Lung microvascular endothelial cell (primary cell): Measurements from ENCODE around the gene ACTA2. TPM values are rescaled to one million over a fixed set of nuclear protein-coding genes. Genes with fewer than 3 reads are reported as not detected.
A peak's percentile ranks its signal among the peaks of the same experiment; 100 is the strongest.
"Not testable (repeated sequence)": the region's sequence is repeated elsewhere in the genome, so short reads cannot be mapped to it uniquely, and the experiment has no call there.

Experiments used
- DNase-seq, 2 donors: peaks; one replicate each; pipeline versions ENCODE4 v3.0.0 to v3.0.0-alpha.2; 2010; ENCODE audit warnings: low read depth in 2 of 2
- total RNA-seq: library from RNA; depleted of rRNA; stranded (reverse); fragments of >200 nt; gene quantifications from 2 replicates; pipeline ENCODE4 v1.2.1, GENCODE V29; 2014

Gene ACTA2
- total RNA-seq, 1 donor from 2014 or later, result 3.2 TPM

- peak in 1 of 2 donors; percentile 16 for DNase-seq
These were observed 2.4 kb downstream of the ACTA2 start for GRCh38 chr10:88949912-88950837.

DNA sequence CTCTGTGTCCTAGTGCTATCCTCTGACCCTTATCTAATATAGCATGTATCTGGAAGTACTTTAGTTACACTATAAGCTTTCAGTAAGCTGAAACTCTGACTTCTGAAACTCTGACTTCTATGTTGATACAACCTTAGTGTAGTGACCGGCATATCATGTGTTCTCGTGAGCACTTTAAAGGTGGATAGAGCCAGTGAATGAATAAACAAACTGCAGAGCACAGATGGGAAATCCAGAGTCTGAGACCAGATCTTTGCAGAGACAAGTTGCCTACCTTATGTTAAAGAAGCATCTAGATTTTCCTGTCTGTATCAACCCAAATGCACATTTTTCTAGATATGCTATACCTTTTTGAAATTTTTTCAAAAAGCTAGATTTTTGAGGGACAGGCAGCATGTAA, 3.5 kb downstream of the ACTA2 start:
- no peak for DNase-seq

DNA sequence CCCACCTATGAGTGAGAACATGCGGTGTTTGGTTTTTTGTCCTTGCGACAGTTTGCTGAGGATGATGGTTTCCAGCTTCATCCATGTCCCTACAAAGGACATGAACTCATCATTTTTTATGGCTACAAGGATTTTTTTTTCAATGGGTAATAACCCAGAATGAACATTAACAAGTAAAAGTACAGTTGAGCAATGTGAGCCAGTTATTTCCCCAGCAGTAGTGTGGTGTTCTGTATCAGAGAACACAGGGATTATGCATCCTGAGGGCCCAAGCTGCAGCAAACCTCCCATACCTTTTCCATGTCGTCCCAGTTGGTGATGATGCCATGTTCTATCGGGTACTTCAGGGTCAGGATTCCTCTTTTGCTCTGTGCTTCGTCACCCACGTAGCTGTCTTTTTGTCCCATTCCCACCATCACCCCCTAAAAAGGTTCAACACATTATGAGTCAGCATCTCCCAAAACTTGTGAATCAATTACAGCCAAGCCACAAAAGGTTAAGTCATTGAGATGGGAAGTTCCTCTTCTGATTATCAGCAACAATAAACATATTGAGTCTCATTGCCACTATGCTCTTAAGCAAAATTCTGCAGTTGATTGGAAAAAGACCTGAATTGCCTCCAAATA, 5.5 kb downstream of the ACTA2 start:
- DNase-seq, result no peak

- no peak for DNase-seq
These were observed 6.4 kb downstream of the ACTA2 start for GRCh38 chr10:88946200-88946599.

- DNase-seq, result no peak
These were observed 7.8 kb downstream of the ACTA2 start for GRCh38 chr10:88944813-88945212.

DNA sequence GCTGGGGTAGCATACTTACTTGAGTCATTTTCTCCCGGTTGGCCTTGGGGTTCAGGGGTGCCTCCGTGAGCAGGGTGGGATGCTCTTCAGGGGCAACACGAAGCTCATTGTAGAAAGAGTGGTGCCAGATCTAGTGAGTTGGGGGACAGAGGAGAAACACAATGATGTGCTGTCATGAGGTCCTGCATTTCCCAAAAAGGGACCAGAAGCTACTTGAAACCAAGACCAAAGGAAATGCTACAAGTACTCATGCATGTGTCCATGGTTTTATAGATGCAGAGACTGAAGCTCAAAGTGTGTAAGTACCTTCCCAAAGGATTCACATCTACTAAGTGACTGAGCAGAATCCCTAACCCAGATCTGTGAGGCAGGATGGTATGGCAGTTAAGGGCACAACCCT, 8.8 kb downstream of the ACTA2 start:
- DNase-seq, result no peak

DNA sequence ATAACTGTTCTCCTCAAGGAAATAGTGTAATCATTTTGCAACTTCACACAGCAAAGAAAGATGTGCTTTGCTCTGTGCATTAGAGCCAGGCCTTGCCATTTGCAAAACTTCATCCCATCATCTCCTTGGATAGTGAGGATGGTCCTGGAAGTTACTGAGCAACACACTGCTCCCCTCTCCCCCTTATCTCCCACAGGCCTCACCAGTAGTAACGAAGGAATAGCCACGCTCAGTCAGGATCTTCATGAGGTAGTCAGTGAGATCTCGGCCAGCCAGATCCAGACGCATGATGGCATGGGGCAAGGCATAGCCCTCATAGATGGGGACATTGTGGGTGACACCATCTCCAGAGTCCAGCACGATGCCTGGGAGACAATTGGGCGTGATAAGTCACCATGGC, 11.5 kb downstream of the ACTA2 start:
- DNase-seq, result no peak

GRCh38 chr10:88938938-88939337, 13.6 kb downstream of the ACTA2 start:
- no peak for DNase-seq

DNA sequence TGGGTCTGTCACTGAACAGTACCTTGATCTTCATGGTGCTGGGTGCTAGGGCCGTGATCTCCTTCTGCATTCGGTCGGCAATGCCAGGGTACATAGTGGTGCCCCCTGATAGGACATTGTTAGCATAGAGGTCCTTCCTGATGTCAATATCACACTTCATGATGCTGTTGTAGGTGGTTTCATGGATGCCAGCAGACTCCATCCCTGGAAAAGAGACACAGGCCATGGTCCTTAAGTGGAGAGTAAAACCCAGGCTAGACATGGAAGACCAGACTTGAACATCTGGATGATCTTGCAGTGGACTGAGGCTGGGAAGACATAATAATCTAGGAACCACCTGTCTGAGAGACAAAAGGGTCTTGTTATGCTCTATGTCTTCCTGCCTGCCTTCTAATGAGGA, 14.5 kb downstream of the ACTA2 start:
- DNase-seq, result no peak

DNA sequence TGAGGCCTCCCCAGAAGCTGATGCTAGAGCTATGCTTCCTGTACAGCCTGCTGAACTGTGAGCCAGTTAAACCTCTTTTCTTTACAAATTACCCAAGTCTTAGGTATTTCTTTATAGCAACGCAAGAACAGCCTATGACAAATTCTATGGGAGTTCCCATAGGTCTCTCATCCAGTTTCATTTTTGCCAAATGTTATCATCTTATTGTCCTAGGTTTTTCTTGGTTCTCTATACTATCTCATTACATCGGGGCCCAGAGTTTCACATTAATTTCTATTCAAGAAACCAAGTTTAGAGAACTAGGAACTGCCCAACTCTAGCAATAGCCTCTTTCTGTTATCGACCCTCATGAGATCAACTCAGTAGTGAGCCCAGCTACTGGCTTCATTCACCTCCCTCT, 15.9 kb downstream of the ACTA2 start:
- DNase-seq, result no peak

DNA sequence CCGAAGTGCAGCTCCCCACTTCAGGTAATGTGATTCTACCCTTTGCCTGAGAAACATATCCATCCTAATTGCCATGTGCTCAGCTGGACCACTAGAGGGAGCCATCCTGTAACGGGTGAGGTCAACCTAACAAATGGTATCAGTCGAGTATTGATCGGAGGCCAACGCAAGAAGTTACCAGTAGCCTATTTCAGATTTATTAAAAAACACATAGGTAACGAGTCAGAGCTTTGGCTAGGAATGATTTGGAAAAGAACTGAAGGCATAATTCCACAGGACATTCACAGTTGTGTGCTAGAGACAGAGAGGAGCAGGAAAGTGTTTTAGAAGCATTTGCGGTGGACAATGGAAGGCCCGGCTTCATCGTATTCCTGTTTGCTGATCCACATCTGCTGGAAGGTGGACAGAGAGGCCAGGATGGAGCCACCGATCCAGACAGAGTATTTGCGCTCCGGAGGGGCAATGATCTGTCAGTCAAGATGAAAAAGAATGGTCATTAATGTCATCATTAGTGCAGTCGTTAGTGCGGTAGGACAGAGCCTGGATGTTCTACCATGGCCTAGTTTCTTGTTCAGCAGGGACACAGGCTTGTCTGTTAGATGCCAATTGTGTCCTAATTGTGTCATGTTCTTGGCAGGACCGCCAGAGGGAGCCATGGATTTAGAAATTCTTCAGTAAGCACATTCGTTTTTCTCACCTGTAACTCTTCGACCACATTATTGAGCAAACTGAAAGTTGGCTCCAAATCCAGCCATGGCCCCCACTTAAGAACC, 17.5 kb downstream of the ACTA2 start:
- peak; percentile 86 to 93 for DNase-seq

DNA sequence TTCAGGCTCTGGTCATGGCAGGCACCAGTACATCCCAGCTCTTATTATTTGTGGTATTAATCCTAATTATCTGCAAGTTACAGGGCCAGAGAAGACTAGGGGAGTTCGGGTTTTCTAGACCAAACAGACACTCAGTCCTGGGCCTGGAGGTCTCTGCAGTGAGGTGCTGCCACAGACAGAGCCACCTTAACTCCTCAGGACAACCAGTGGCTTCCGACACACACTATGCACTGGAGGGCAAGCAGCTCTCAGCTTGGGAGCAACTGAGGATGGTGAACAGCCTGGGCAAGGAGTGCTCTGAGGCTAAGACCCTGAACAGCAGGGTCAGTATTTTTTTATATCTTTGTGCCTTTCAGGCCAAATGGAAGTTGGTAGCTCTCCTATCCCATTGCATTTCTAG, 19.0 kb downstream of the ACTA2 start:
- DNase-seq, result no peak

DNA sequence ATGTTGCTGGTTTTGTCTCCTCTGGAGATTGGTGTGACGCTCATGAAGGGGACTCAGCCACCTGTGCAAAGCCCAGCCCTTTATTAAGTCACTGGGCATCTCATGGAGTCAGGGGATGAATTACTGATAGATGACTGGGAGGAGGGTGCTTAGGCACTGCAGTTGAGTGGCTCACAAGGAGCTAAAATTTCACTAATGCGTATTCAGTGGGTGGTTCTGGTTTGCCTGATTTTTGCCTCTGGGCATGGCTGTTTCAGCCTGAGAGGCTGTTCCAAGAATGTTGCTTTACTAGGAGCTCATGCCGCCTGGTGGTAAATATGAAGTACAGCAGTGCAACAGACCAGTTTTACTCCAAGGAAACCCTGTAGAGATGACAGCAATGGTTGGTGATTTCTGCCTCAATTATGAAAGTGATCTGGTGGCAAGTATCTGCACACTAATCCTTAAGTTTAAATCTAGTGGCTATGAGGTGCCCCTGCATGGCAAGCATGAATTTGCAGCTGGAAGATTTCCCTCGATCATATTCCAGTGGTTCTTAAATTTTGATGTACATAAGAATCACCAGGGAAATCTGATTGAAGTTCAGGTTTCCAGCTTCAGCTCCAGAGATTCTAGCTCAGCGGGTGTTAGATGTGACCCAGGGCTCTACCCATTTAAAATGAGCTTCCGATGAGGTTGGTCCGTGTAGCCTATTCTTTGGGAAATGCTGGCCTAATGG, 19.9 kb downstream of the ACTA2 start:
- DNase-seq, result peak; percentile 74 to 76

GRCh38 chr10:88932029-88932428, 20.5 kb downstream of the ACTA2 start:
- not testable (repeated sequence) for DNase-seq

DNA sequence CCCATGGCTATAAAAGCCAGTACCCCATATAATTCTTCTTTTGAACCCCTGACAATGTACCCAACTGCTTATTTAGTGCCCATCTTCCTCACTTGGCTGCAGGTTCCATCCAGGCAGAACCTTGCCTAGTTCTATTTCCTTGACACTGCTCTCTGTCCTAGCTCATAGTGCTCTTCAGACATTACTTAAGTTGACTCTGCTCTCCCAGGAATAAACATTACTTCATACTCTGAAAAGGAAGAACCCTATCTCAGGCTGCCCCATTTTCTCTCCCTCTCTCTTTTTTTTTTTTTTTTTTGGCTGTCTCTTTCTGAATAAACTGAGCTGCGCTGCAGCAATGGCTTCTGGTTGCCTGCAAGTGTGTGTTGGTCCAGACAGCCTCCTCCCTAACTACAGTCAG, 21.0 kb downstream of the ACTA2 start:
- no peak for DNase-seq

- no peak for DNase-seq
These were observed 24.3 kb downstream of the ACTA2 start for GRCh38 chr10:88928254-88928653.

- DNase-seq, result no peak
These were observed 25.2 kb downstream of the ACTA2 start for GRCh38 chr10:88927416-88927690.

DNA sequence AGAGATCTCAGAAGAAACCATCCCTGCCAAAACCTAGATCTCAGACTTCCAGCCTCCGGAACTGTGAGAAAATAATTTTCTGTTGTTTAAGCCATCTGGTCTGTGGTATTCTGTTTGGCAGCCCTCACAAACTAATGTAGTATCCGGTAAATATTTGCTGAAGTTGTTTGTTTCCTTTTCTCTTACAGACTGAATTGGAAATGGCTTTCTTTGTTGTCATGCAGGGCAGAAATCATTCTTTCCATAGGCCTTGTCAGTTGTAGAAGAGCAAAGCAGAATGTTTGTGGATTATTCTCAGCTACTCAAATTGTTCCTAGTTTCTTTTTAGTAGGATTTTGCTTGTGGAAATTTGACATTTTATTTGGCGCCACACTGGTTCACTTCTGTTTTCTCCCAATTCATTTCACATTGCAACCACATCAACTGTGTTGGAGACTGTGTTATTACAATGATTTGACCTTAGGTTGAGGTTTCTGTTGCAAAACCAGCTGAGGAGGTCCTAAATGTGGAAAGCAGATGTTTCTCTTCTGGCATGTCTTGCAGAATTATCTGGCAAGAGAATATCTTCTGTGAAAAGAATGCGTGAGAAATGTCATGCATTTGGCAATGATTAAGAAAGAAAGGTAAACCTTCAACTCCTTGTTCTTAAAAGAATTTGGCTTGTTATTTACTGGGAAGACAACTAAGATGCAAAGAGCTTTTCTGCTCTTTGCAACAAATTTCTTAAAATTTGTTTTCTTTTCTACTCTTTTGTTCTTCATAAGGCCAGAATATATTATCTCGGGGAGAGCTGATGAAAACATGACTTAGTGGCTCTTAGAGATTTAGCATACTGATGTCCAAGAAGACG, 25.8 kb downstream of the ACTA2 start:
- DNase-seq, result no peak

DNA sequence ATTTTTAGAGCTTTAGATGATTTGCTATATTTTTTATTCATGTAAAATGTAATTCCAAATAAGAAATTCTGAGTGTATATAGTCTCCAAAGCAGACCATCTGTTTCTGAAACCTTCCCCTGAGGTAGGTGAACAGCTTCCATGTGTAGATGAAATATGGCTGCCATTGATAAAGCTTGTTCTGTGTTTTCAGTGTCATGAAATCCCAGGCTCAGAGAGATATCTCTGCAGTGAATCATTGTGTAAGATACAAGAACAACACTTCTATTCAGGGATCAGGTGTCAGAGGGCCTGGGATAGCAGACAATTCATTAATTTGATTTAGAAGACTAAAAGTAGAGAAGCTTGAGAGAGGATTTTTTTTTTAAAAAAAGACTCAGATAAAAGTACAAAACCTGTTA, 29.1 kb downstream of the ACTA2 start:
- DNase-seq, result no peak

- no peak for DNase-seq
These were observed 30.5 kb downstream of the ACTA2 start for GRCh38 chr10:88922041-88922440.
